Vagina (tissue), 2 donors: ENCODE results near the gene EPM2AIP1. TPM values are rescaled to one million over a fixed set of nuclear protein-coding genes. Genes with fewer than 3 reads are reported as not detected.

Experiments used
- DNase-seq, 2 donors: peaks; one replicate each; pipeline ENCODE4 v3.0.0-alpha.2; 2017; ENCODE audit errors: extremely low spot score in 2 of 2
- H3K27ac ChIP-seq: fragments of 200-600 bp; sonication (generic); one replicate; pipeline ENCODE4 v1.5.1; 2019
- H3K27me3 ChIP-seq: fragments of 200-600 bp; sonication (generic); one replicate; pipeline ENCODE4 v1.5.1; 2019
- H3K36me3 ChIP-seq, 2 donors: fragments of 200-600 bp; sonication (generic); one replicate each; pipeline ENCODE4 v1.5.1; 2017 to 2019
- H3K4me1 ChIP-seq: fragments of 200-600 bp; sonication (generic); one replicate; pipeline ENCODE4 v1.5.1; 2019
- H3K4me3 ChIP-seq, 2 donors: fragments of 200-600 bp; sonication (generic); 1 replicate in 1 of 2; 2 replicates in 1 of 2; pipeline ENCODE4 v1.5.1; 2016 to 2019
- H3K9me3 ChIP-seq: fragments of 200-600 bp; sonication (generic); one replicate; pipeline ENCODE4 v1.5.1; 2019
- POLR2A ChIP-seq, 2 donors: fragments of 450-650 bp; IDR thresholded peaks; one replicate each; pipeline ENCODE4 v1.6.1; 2017; ENCODE audit warnings: antibody characterized with exemption in 2 of 2, mild to moderate bottlenecking in 2 of 2, moderate library complexity in 2 of 2
- POLR2AphosphoS5 ChIP-seq, 2 donors: sonication (generic); formaldehyde crosslinking; IDR thresholded peaks; one replicate each; pipeline ENCODE4 v1.9.0; 2017; ENCODE audit warnings: antibody characterized with exemption in 2 of 2, mild to moderate bottlenecking in 2 of 2, low read depth in 1 of 2; ENCODE audit not compliant: insufficient read depth in 1 of 2
- intact Hi-C: fragments of 100-400 bp; cut with DNase I; formaldehyde crosslinking; loops from one replicate; pipeline ENCODE4 v1.15.1; 2023
- small RNA-seq: library from RNA; depleted of rRNA; stranded (forward); fragments of <200 nt; gene quantifications from one replicate; pipeline ENCODE3, GENCODE V24; 2016
- total RNA-seq: library from RNA; depleted of rRNA; stranded (reverse); fragments of >200 nt; gene quantifications from one replicate; pipeline ENCODE4 v1.2.3, GENCODE V29; 2016
- TF ChIP-seq, protein P1 (sequence below), 3 experiments: fragments of 450-650 bp in 2 of 3; fragments of 200-600 bp in 1 of 3; sonication (generic) in 1 of 3; IDR thresholded peaks; one replicate each; pipeline ENCODE4 v1.5.1; 2017 to 2019; ENCODE audit warnings: antibody characterized with exemption in 3 of 3, mild to moderate bottlenecking in 2 of 3, moderate library complexity in 2 of 3

Gene EPM2AIP1
- total RNA-seq, 1 donor from 2014 or later, result 10.8 TPM

DNA sequence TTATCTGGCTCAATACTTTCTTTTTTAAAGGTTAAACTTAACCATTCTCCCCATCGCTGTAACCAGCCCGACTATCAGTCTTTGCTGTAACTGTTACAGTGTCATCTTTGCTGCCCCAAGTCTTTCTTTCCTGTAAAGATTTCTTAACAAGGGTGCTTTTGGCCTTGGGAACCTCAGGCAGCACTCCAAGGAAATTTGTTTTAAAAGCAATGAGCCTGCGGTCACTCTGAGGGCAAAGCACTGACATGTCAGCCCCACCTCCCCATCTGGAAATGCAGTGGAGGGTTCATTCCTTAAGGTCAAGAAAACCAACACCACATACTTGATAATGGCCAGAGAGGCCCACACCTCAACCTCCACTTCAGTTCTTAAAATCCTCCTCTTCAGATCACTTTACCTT is 51.3 kb downstream of the EPM2AIP1 start:
- Histone ChIP-seq H3K4me1 (peaks cover 28% of the 10 kb centered on the region), H3K4me3 (no peak overlapping the region), H3K9me3 (no peaks in the 10 kb centered on the region), H3K27ac (no peak overlapping the region), H3K27me3 (no peaks in the 10 kb centered on the region), H3K36me3 (no peaks in the 10 kb centered on the region)
- DNase-seq, result peak in 1 of 2 donors; percentile 22
- TF ChIP-seq, protein P1, sequence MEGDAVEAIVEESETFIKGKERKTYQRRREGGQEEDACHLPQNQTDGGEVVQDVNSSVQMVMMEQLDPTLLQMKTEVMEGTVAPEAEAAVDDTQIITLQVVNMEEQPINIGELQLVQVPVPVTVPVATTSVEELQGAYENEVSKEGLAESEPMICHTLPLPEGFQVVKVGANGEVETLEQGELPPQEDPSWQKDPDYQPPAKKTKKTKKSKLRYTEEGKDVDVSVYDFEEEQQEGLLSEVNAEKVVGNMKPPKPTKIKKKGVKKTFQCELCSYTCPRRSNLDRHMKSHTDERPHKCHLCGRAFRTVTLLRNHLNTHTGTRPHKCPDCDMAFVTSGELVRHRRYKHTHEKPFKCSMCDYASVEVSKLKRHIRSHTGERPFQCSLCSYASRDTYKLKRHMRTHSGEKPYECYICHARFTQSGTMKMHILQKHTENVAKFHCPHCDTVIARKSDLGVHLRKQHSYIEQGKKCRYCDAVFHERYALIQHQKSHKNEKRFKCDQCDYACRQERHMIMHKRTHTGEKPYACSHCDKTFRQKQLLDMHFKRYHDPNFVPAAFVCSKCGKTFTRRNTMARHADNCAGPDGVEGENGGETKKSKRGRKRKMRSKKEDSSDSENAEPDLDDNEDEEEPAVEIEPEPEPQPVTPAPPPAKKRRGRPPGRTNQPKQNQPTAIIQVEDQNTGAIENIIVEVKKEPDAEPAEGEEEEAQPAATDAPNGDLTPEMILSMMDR (IDR thresholded peaks at IDR 0.05), result no peak
- TF ChIP-seq POLR2AphosphoS5 (IDR thresholded peaks at IDR 0.05; ENCODE audit: insufficient read depth in 1 of 2, low read depth in 1 of 2), result no peak
- TF ChIP-seq POLR2A (IDR thresholded peaks at IDR 0.05), result no peak
- intact Hi-C loops, result no loop called here

DNA sequence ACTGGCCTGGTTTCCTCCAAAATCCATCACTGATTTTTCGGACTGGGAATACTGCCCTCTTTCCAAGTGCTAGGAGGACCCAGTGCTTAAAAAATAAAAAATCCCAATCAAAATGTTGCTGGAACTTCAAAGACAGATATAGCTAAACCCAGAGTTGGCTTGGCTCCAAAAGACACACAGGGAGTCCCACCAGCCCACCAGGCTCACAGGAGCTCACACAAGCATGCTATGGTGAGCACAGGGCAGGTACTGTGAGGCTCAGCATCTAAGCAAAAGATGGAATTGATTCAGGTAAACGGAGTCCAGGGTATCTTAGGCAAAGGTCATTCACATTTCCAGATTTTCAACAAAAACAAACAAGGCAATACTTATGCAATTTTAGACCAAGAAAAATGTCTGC is 51.8 kb downstream of the EPM2AIP1 start:
- TF ChIP-seq, protein P1 (IDR thresholded peaks at IDR 0.05), result no peak
- no peak for TF ChIP-seq POLR2AphosphoS5 (IDR thresholded peaks at IDR 0.05; ENCODE audit: insufficient read depth in 1 of 2, low read depth in 1 of 2)
- TF ChIP-seq POLR2A (IDR thresholded peaks at IDR 0.05), result no peak
- intact Hi-C loops, result no loop called here
- DNase-seq, result no peak
- no peaks in the 10 kb centered on the region for H3K9me3 ChIP-seq
- H3K27ac ChIP-seq, result no peak overlapping the region
- H3K27me3 ChIP-seq, result no peaks in the 10 kb centered on the region
- H3K36me3 ChIP-seq, result no peaks in the 10 kb centered on the region
- no peak overlapping the region for H3K4me3 ChIP-seq
- H3K4me1 ChIP-seq, result peaks cover 28% of the 10 kb centered on the region

DNA sequence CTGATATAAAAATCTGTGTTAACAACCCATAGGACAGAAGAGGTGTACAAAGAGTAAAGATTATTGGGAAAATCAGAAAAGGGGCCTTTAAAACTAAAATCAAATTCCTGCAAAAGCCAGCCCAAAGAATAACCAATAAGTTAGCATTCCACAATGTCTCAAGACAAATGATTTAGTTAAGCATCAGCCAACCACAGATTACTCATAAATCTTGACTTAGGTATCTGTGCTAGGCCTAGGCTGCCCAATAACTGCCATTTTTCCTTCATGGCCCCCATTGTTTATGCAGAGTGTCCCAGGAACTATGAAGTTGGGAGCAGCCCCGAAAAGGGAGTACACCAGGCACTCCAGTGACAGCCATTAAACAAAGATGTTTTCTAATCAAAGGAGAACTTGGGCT is 55.4 kb downstream of the EPM2AIP1 start:
- no peak overlapping the region for H3K4me3 ChIP-seq
- H3K9me3 ChIP-seq, result no peaks in the 10 kb centered on the region
- H3K27ac ChIP-seq, result no peak overlapping the region
- TF ChIP-seq, protein P1 (IDR thresholded peaks at IDR 0.05), result no peak
- TF ChIP-seq POLR2AphosphoS5 (IDR thresholded peaks at IDR 0.05; ENCODE audit: insufficient read depth in 1 of 2, low read depth in 1 of 2), result no peak
- no peak for TF ChIP-seq POLR2A (IDR thresholded peaks at IDR 0.05)
- peaks cover 17% of the 10 kb centered on the region for H3K4me1 ChIP-seq
- intact Hi-C loops, result no loop called here
- no peak for DNase-seq
- no peaks in the 10 kb centered on the region for H3K36me3 ChIP-seq
- no peaks in the 10 kb centered on the region for H3K27me3 ChIP-seq

Small RNA genes lying within 50 kb of the gene (small RNA-seq; reads per million reads assigned to genes)
- not detected for gene RNU6ATAC4P

Other genes starting within 250 kb of the EPM2AIP1 start
- not detected for gene DCLK3, start 228.6 kb downstream of the EPM2AIP1 start, total RNA-seq
- 17.7 TPM for gene TRANK1, start 48.1 kb downstream of the EPM2AIP1 start, total RNA-seq
- 61.6 TPM for gene MLH1, start 387 bp upstream of the EPM2AIP1 start, total RNA-seq
- 74.2 TPM for gene LRRFIP2, start 181.5 kb upstream of the EPM2AIP1 start, total RNA-seq